ENCODE results near the gene C9. TPM values are rescaled to one million over a fixed set of nuclear protein-coding genes. Genes with fewer than 3 reads are reported as not detected.
"Not testable (repeated sequence)": the region's sequence is repeated elsewhere in the genome, so short reads cannot be mapped to it uniquely, and the experiment has no call there.

C9 gene
- total RNA-seq, 5 donors from 2014 or later (not counting 1 experiment from before 2014, with no cell fraction given), result 0.41 to 0.59 (median 0.44) TPM; not detected in 2

GRCh38 chr5:39283231-39283818 is 81.0 kb downstream of the C9 start:
- no peak overlapping the region for H3K27ac ChIP-seq (ENCODE audit: low read length)
- H3K36me3 ChIP-seq (ENCODE audit: control insufficient read depth in 2 of 2, extremely low read depth in 1 of 2, insufficient read depth in 1 of 2, low read length in 1 of 2), result no peaks in the 10 kb centered on the region
- POLR2A ChIA-PET, result interaction anchor here (0.5 to 1.0 kb wide), 3 partner anchors 52 to 96 kb away, joined by 3 to 5 read pairs (median 3); no protein-coding TSS in a partner anchor
- DNase-seq (peak in 34 of 35 experiments; percentile 6 to 90 (median 56)), ATAC-seq (replicated peaks in 1 of 4) (peak; percentile 95 to 100 (median 100))
- Mint-ChIP-seq H3K4me3 (peak overlapping the region in 1 of 3 donors; percentile 21), H3K27ac (peak overlapping the region; percentile 68 to 78), H3K36me3 (peaks cover 5% of the 10 kb centered on the region), H3K4me1 (peaks cover 38 to 46% (median 39%) of the 10 kb centered on the region in 3 donors), H3K9me3 (peaks cover 0 to 4% (median 4%) of the 10 kb centered on the region in 3 donors), H3K27me3 (peaks cover 0 to 5% of the 10 kb centered on the region in 2 donors)
- WGBS (ENCODE audit: insufficient coverage), result no CpG with 5 or more reads among the region's 3 CpGs
- CTCF ChIA-PET, result interaction anchor here (0.6 to 6.5 kb wide), 67 partner anchors 9 to 1503 kb away, joined by 3 to 84 read pairs (median 4); partner anchors contain the start of gene FYB1 (in 2 of the 2)
- no peaks in the 10 kb centered on the region for H3K27me3 ChIP-seq (replicated peaks in 1 of 2; ENCODE audit: control insufficient read depth in 2 of 2, extremely low read depth in 1 of 2, insufficient read depth in 2 of 2, low read length in 1 of 2)
- H3K9me3 ChIP-seq, result no peaks in the 10 kb centered on the region
- no peak overlapping the region for H3K4me3 ChIP-seq (ENCODE audit: control insufficient read depth in 1 of 2, extremely low read depth in 1 of 2, low read length in 1 of 2)
- H3K4me1 ChIP-seq (ENCODE audit: control insufficient read depth in 1 of 2, extremely low read depth in 1 of 2, insufficient read depth in 2 of 2, low read length in 2 of 2), result peaks cover 4 to 6% of the 10 kb centered on the region in 2 experiments

- POLR2A ChIA-PET, result interaction anchor here in 1 of 2 donors (1.0 kb wide), 1 partner anchor 131 kb away, joined by 3 read pairs; no protein-coding TSS in a partner anchor
- no peak overlapping the region for H3K4me3 Mint-ChIP-seq
Measured at GRCh38 chr5:39282561-39282960, 81.7 kb downstream of the C9 start.

GRCh38 chr5:39275865-39276264 is 88.4 kb downstream of the C9 start:
- H3K4me3 ChIP-seq (ENCODE audit: control insufficient read depth in 1 of 2, extremely low read depth in 1 of 2, low read length in 1 of 2); H3K36me3 Mint-ChIP-seq; H3K9me3 Mint-ChIP-seq; ATAC-seq (replicated peaks in 1 of 4); H3K4me3 Mint-ChIP-seq; H3K27me3 ChIP-seq (replicated peaks in 1 of 2; ENCODE audit: control insufficient read depth in 2 of 2, extremely low read depth in 1 of 2, insufficient read depth in 2 of 2, low read length in 1 of 2); DNase-seq; POLR2A ChIA-PET; H3K27me3 Mint-ChIP-seq; H3K9me3 ChIP-seq; H3K36me3 ChIP-seq (ENCODE audit: control insufficient read depth in 2 of 2, extremely low read depth in 1 of 2, insufficient read depth in 1 of 2, low read length in 1 of 2): not testable (repeated sequence)
- Mint-ChIP-seq H3K27ac (peak overlapping the region; percentile 98), H3K4me1 (peaks cover 48 to 64% (median 63%) of the 10 kb centered on the region in 3 donors)
- peak overlapping the region; percentile 98 for H3K27ac ChIP-seq (ENCODE audit: low read length)
- peaks cover 27 to 29% of the 10 kb centered on the region in 2 experiments for H3K4me1 ChIP-seq (ENCODE audit: control insufficient read depth in 1 of 2, extremely low read depth in 1 of 2, insufficient read depth in 2 of 2, low read length in 2 of 2)
- WGBS (ENCODE audit: insufficient coverage), result 60% methylated on average over 2 of the region's 4 CpGs
- CTCF ChIA-PET, result interaction anchor here (0.6 to 5.9 kb wide), 2 partner anchors 59 to 203 kb away, joined by 4 to 50 read pairs; no protein-coding TSS in a partner anchor

More at GRCh38 chr5:39282561-39282960, 81.7 kb downstream of the C9 start:
- Histone ChIP-seq H3K4me3 (ENCODE audit: control insufficient read depth in 1 of 2, extremely low read depth in 1 of 2, low read length in 1 of 2) (no peak overlapping the region), H3K36me3 (ENCODE audit: control insufficient read depth in 2 of 2, extremely low read depth in 1 of 2, insufficient read depth in 1 of 2, low read length in 1 of 2) (no peaks in the 10 kb centered on the region), H3K27ac (ENCODE audit: low read length) (no peak overlapping the region), H3K9me3 (no peaks in the 10 kb centered on the region), H3K4me1 (ENCODE audit: control insufficient read depth in 1 of 2, extremely low read depth in 1 of 2, insufficient read depth in 2 of 2, low read length in 2 of 2) (peaks cover 4 to 6% of the 10 kb centered on the region in 2 experiments), H3K27me3 (replicated peaks in 1 of 2; ENCODE audit: control insufficient read depth in 2 of 2, extremely low read depth in 1 of 2, insufficient read depth in 2 of 2, low read length in 1 of 2) (no peaks in the 10 kb centered on the region)
- CTCF ChIA-PET, result interaction anchor here (0.6 to 6.5 kb wide), 37 partner anchors 8 to 289 kb away, joined by 3 to 84 read pairs (median 8); partner anchors contain the start of gene FYB1 (in 2 of the 2)
- WGBS (ENCODE audit: insufficient coverage), result no CpG with 5 or more reads among the region's 1 CpG
- DNase-seq (no peak), ATAC-seq (replicated peaks in 1 of 4) (no peak)
- Mint-ChIP-seq H3K4me1 (peaks cover 38 to 49% (median 40%) of the 10 kb centered on the region in 3 donors), H3K27ac (peak overlapping the region in 1 of 2 donors; percentile 55), H3K27me3 (peaks cover 0 to 5% of the 10 kb centered on the region in 2 donors), H3K36me3 (peaks cover 5% of the 10 kb centered on the region), H3K9me3 (peaks cover 0 to 4% (median 4%) of the 10 kb centered on the region in 3 donors)

GRCh38 chr5:39274398-39275085 is 89.8 kb downstream of the C9 start:
- Mint-ChIP-seq H3K4me1 (peaks cover 49 to 63% (median 55%) of the 10 kb centered on the region in 3 donors), H3K9me3 (no peaks in the 10 kb centered on the region), H3K4me3 (peak overlapping the region; percentile 70 to 85 (median 82)), H3K27ac (peak overlapping the region; percentile 98), H3K27me3 (no peaks in the 10 kb centered on the region), H3K36me3 (no peaks in the 10 kb centered on the region)
- DNase-seq, result peak in 1 of 35 experiments; percentile 67
- H3K27me3 ChIP-seq (replicated peaks in 1 of 2; ENCODE audit: control insufficient read depth in 2 of 2, extremely low read depth in 1 of 2, insufficient read depth in 2 of 2, low read length in 1 of 2), result no peaks in the 10 kb centered on the region
- ChIA-PET POLR2A (interaction anchor here (0.6 to 1.3 kb wide), 8 partner anchors 25 to 1337 kb away, joined by 3 to 4 read pairs (median 3); no protein-coding TSS in a partner anchor), CTCF (interaction anchor here (0.5 to 5.9 kb wide), 16 partner anchors 8 to 274 kb away, joined by 3 to 50 read pairs (median 3); no protein-coding TSS in a partner anchor)
- no CpG with 5 or more reads among the region's 2 CpGs for WGBS (ENCODE audit: insufficient coverage)
- peak; percentile 63 to 70 (median 66) for ATAC-seq (replicated peaks in 1 of 4)
- H3K4me1 ChIP-seq (ENCODE audit: control insufficient read depth in 1 of 2, extremely low read depth in 1 of 2, insufficient read depth in 2 of 2, low read length in 2 of 2), result peaks cover 27 to 29% of the 10 kb centered on the region in 2 experiments
- H3K9me3 ChIP-seq, result no peaks in the 10 kb centered on the region
- H3K4me3 ChIP-seq (ENCODE audit: control insufficient read depth in 1 of 2, extremely low read depth in 1 of 2, low read length in 1 of 2), result peak overlapping the region in 1 of 2 donors; percentile 43
- H3K27ac ChIP-seq (ENCODE audit: low read length), result peak overlapping the region; percentile 98
- H3K36me3 ChIP-seq (ENCODE audit: control insufficient read depth in 2 of 2, extremely low read depth in 1 of 2, insufficient read depth in 1 of 2, low read length in 1 of 2), result no peaks in the 10 kb centered on the region

- peak overlapping the region; percentile 98 for H3K27ac ChIP-seq (ENCODE audit: low read length)
- Mint-ChIP-seq H3K27me3 (no peaks in the 10 kb centered on the region), H3K27ac (peak overlapping the region; percentile 98), H3K4me3 (peak overlapping the region; percentile 35 to 85 (median 45)), H3K36me3 (no peaks in the 10 kb centered on the region), H3K9me3 (no peaks in the 10 kb centered on the region), H3K4me1 (peaks cover 42 to 59% (median 46%) of the 10 kb centered on the region in 3 donors)
- ChIA-PET CTCF (interaction anchor here (0.5 to 5.9 kb wide), 11 partner anchors 10 to 198 kb away, joined by 3 to 50 read pairs (median 4); no protein-coding TSS in a partner anchor), POLR2A (interaction anchor here in 1 of 2 donors (0.6 to 1.0 kb wide), 3 partner anchors 24 to 126 kb away, joined by 3 read pairs; no protein-coding TSS in a partner anchor)
- WGBS (ENCODE audit: insufficient coverage), result no CpG with 5 or more reads among the region's 2 CpGs
- no peak overlapping the region for H3K4me3 ChIP-seq (ENCODE audit: control insufficient read depth in 1 of 2, extremely low read depth in 1 of 2, low read length in 1 of 2)
- peak in 1 of 35 experiments; percentile 65 for DNase-seq
- H3K36me3 ChIP-seq (ENCODE audit: control insufficient read depth in 2 of 2, extremely low read depth in 1 of 2, insufficient read depth in 1 of 2, low read length in 1 of 2), result no peaks in the 10 kb centered on the region
- H3K27me3 ChIP-seq (replicated peaks in 1 of 2; ENCODE audit: control insufficient read depth in 2 of 2, extremely low read depth in 1 of 2, insufficient read depth in 2 of 2, low read length in 1 of 2), result no peaks in the 10 kb centered on the region
- no peaks in the 10 kb centered on the region for H3K9me3 ChIP-seq
- ATAC-seq (replicated peaks in 1 of 4), result peak; percentile 87 to 91 (median 88)
- peaks cover 27 to 29% of the 10 kb centered on the region in 2 experiments for H3K4me1 ChIP-seq (ENCODE audit: control insufficient read depth in 1 of 2, extremely low read depth in 1 of 2, insufficient read depth in 2 of 2, low read length in 2 of 2)
Measured at GRCh38 chr5:39273314-39273954, 90.9 kb downstream of the C9 start.
